WI38 (cell line): ENCODE data around the gene ASIC4.

Experiments used
- H3K4me3 ChIP-seq: 2 replicates; pipeline ENCODE4 v1.5.1; 2011; ENCODE audit warnings: low read depth, mild to moderate bottlenecking, control low read depth, low read length
- TF ChIP-seq, protein P1 (sequence below): IDR thresholded peaks from 2 replicates; pipeline ENCODE4 v1.5.1; 2012; ENCODE audit warnings: low read depth, mild to moderate bottlenecking, control low read depth, low read length

ASIC4 gene

DNA sequence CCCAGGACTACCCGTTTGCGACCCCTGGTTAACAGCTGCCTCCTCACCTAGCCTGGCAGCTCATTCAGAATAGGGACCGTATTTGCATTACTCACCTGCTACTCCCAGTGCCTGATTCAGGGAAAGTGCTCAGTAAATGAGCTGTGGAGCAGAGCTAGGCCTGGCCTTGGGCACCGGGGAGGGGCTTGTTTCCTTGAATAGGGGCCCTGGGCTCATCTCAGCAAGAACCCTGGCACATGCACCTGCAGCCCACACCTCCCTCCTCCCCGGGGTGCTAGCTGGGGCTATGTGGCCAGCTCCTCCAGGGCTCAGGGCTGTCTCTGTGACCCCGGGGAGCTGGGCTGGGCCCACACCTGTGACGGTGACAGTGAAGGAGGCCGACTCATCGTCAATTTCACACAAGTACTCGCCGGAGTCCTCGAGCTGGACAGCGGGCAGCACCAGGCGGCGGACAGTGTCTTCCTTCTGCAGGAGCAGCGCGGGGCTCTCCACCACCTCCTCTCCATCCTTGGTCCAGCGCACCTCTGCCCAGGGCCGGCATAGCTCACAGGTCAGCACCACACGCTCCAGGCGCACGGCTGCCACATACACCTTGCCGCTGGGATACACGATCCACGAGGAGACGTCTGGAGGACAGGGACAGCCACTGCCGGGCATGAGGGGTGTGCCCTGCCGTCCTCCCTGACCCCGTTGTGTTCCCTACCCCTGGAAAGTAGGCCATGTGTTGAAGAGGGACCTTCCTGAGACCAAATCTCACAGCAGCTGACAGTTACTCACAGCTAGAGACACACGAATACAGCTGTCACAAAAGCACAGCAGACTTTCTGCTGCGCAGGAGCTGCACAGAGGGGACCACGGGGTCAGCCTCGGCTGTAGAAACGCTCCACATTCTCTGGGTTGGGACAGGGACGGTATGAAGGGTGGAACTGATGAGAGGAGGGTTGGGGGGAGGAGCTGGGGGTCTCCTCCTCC, 48.1 kb downstream of the ASIC4 start:
- H3K4me3 ChIP-seq: no peak overlapping the region
- TF ChIP-seq, protein P1, sequence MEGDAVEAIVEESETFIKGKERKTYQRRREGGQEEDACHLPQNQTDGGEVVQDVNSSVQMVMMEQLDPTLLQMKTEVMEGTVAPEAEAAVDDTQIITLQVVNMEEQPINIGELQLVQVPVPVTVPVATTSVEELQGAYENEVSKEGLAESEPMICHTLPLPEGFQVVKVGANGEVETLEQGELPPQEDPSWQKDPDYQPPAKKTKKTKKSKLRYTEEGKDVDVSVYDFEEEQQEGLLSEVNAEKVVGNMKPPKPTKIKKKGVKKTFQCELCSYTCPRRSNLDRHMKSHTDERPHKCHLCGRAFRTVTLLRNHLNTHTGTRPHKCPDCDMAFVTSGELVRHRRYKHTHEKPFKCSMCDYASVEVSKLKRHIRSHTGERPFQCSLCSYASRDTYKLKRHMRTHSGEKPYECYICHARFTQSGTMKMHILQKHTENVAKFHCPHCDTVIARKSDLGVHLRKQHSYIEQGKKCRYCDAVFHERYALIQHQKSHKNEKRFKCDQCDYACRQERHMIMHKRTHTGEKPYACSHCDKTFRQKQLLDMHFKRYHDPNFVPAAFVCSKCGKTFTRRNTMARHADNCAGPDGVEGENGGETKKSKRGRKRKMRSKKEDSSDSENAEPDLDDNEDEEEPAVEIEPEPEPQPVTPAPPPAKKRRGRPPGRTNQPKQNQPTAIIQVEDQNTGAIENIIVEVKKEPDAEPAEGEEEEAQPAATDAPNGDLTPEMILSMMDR: no peak

GRCh38 chr2:219563271-219563928, 49.1 kb downstream of the ASIC4 start:
- TF ChIP-seq, protein P1: no peak
- H3K4me3 ChIP-seq: no peak overlapping the region

GRCh38 chr2:219565130-219566080, 51.1 kb downstream of the ASIC4 start:
- TF ChIP-seq, protein P1: no peak
- no peak overlapping the region for H3K4me3 ChIP-seq

DNA sequence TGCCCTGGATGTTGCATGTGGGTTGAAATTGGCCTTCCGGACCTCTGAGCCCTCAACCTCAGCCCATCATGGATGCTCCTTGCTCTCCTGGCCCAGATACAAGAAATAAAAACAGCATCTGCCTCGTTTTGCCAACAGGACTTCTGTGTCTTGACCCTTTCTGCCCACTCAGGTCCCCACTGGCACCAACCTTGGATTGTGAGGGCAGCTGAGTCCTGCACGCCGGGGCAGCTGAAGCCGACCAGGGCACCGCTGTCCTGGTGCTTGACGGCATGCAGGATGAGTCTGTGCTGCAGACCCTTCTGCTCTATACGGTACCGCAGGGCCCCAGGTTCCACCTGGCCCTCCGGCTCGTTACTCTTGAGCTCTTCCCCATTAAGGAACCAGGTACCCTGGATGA, 52.4 kb downstream of the ASIC4 start:
- no peak overlapping the region for H3K4me3 ChIP-seq
- TF ChIP-seq, protein P1: no peak

GRCh38 chr2:219567131-219567530, 52.8 kb downstream of the ASIC4 start:
- TF ChIP-seq, protein P1: no peak
- H3K4me3 ChIP-seq: no peak overlapping the region

DNA sequence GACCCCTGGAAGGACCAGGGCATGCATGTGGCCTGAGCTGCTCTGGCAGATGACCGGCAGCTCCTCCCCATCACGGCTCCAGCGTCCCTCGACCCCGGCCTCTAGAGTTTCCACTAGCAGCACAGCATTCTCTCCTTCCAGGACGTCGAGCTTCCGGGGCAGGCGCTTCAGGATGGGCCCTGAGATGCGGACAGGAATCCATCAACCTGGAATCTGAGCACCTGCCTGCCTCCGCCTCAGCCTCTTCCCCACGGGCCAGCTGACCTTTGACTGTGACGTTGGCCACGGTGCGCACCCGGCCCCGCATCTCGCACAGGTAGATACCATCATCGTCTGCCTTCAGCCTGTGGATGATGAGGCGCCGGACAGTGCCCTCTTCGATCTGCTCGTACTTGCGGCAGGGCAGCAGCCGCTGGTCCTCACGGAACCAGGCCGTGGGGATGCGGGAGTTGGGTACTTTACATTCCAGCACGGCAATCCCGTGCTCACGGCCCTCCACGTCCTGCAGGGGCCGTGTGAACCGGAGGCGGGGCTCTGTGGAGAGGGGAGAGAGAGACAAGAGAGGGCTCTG, 53.6 kb downstream of the ASIC4 start:
- TF ChIP-seq, protein P1: no peak
- no peak overlapping the region for H3K4me3 ChIP-seq
